Epidermal melanocyte (primary cell): ENCODE results near the gene SEMA3E.

Experiments used
- DNase-seq: peaks from one replicate; pipeline ENCODE4 v3.0.0; 2011; ENCODE audit warnings: low spot score; ENCODE audit not compliant: insufficient read length

SEMA3E gene

DNA sequence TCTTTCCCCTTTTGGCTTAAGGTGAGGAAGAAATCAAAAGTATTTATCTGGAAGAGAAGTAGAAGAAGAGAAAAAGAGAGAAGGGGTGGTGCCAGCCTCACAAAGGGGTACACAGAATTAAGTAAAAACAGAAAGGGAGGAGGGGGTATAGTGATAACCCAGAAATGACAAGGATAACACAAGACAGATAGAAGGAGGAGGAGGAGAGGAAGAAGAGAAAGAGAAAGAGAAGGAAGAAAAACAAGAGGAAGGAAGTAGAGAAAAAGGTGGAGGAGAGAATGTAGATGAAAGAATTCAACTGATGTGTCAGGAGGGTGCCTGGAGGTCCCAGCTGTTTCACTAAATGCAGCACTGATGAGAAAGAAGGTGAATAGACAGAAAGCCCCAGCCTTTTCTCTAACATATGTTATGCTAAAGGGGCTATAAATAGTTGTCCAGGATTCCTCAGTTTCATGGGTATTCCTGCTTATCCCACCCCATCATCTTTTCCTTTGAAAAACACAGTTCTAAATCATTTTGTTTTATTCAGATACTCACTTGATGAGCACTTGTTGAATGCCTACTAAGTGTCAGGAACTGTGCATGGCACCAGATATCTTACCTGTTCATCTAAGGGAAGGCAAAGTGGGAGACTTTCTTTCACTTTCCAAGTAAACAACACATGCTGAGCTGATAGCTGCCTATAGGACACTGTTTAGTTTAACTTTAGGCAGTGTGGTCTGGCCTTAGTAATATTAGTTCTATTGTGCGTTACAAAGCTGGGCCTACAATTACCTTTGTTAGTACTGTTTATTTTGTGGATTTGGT, 8.0 kb downstream of the SEMA3E start:
- DNase-seq, result no peak

DNA sequence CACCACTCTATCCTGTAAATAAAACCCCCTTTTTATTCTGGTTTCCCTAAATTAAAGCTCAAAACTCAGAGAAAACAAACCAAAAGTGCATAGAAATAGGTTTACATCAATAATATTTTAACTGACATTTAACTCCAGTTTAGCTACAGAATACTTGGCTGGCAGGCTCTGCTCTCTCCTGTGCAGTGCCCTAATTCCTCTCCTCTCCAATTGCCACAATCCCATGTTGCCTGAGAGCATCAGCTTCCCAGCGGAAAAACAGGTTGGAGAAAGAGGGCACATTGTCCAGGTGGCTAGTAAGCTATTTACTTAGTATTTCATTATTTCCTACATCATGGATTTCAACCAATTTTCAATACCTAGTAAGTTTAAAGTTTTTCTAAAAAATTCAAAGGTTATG, 8.7 kb downstream of the SEMA3E start:
- DNase-seq, result no peak

DNA sequence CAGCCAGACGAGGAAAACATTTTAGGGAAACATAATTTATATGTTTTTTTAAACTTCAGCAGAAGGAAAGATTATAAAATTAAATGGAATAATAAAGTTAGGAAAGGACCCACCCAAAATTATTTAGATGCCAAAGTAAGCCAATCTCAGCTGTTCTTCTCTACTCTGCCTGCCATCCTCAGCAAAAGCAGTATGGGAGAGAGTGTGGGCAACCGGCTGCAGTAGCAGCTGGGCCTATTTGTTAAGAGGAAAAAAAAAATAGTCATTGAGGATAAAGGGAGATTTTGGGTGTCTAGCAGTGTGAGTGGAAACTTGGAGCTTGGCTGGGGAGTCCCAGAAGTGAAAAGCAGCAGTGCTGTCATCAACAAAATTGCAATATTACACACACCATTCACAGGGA, 15.4 kb downstream of the SEMA3E start:
- DNase-seq, result no peak

DNA sequence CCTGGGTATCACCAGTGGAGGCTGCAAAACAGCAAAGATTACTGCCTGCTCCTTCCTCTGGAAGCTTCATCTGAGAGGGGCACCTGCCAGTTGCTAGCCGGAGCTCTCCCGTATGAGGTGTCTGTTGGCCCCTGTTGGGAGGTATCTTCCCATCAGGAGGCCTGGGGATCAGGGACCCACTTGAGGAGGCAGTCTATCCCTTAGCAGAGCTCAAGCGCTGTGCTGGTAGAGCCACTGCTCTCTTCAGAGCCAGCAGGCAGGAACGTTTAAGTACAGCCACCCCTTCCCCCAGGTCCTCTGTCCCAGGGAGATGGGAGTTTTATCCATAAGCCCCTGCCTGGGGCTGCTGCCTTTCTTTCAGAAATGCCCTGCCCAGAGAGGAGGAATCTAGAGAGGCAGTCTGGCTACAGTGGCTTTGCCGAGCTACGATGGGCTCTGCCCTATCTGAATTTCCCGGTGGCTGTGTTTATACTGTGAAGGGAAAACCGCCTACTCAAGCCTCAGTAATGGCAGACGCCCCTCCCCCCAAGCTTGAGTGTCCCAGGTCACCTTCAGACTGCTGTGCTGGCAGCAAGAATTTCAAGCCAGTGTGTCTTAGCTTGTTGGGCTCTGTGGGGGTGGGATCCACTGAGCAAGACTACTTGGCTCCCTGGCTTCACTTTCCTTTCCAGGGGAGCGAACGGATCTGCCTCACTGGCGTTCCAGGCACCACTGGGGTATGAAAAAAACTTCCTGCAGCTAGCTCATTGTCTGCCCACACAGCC, 19.6 kb downstream of the SEMA3E start:
- DNase-seq, result no peak

DNA sequence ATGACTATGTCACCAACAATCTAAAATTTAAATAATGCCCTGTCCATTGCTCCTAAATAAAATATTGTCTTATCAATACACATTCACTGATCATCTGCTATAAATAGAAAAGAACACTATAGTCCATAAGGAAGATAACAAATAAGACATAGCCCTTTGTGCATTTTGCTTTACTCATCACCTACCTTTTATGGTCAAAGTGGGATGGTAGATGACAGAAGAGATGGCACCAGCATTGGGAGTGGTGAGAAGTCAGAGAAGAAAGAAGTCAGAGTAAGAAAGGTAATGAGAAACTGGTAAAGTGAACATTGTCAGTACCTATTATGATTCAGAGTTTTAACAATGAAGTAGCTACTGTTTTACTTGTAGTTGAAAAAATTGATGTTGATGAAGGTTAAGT, 31.1 kb downstream of the SEMA3E start:
- no peak for DNase-seq

DNA sequence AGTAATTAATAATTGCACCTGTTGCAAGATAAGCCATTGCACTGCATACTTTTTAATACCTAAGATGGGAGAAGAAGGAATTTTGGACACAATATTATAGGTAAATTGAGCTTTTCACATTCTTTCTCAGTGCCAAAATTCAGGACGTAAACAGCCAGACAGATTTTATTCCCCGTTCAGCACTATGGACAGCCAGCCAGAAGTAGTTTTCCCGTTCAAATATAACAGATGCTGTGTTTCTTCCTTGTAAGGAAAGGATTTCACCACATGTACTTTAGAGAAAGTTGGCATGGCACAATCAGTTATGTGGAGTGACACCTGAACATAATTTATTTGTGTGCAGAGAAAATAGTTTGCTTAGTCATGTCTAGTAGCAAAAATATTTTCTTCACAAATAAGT, 34.8 kb downstream of the SEMA3E start:
- DNase-seq, result no peak

DNA sequence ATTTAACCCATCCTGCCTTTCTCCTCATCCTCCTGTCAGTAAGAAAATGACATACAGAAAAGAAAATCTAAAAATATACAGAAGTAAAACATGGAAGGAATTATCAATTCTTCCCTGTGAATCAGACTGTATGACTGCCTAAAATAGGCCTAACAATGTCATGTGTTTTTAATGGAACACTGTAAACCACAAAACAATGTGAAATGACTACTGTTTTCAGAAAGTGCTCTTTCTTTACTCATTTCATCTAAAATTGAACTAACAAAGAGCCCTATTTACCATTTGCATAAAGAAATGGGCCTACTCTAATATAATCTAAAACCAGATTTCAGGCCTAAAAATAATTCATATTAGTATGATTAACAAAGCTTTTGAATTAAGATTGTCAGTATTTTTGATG, 35.7 kb downstream of the SEMA3E start:
- no peak for DNase-seq

DNA sequence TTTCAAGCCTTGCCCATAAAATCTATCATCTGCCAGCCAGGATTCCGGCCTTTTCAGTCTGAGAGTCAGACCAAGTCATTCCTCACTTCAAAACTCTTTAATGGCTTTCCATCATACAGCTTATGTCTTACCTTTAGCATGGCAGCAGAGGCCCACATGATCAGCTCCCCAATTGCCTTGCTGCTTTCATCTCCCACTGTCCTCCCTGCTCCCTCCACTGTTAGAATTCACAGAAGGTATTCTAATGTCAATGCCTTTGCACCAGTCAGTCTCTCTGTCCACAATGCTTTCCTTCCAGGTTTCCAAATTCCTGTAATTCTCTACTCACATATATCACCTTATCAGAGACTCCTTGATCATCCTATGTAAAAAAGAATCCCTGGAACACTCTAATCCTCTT, 37.2 kb downstream of the SEMA3E start:
- DNase-seq, result no peak

DNA sequence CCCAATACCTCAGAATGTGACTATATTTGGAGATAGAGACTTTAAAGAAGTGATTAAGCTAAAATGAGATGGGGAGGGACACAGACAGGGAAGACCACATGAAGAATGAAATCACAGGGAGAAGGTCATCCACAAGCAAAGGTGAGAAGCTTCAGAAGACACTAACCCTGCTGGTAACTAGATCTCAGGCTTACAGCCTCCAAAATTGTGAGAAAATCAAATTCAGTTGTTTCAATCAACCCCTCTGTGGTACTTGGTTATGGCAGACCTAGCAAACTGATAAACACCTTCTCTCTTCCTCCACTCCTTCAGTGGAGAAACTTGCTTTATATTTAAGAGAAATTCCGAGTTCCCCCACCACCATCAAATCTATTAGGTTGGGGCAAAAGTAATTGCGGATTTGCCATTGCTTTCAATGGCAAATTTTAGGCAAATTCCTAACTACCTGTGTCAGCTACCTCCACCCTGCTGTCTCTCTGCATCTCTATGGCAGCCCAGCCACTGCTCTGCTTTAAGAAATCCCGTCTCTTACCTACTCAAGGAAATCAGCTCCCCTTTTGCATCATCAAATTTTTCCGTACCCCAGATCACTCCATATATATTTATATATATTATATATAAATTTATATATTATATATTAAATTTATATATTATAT, 38.2 kb downstream of the SEMA3E start:
- DNase-seq, result no peak

DNA sequence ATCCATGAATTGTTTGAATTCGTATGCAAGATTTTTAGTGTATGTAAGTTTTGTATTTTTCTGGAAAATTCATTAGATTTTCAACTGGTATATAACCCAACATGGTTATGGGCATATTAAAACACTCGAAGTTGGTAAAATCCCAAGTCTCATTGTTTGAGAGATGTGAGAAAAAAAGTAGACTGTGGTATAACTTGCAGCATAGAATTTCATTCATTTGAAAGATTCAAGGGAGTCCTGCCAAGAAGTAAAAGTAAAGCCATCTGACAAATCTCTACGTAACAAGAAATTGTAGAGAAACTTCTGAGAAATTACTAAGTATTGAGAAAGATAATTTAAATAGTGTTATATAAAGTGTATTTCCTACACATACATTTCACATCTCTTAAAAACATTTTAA, 40.2 kb downstream of the SEMA3E start:
- no peak for DNase-seq

DNA sequence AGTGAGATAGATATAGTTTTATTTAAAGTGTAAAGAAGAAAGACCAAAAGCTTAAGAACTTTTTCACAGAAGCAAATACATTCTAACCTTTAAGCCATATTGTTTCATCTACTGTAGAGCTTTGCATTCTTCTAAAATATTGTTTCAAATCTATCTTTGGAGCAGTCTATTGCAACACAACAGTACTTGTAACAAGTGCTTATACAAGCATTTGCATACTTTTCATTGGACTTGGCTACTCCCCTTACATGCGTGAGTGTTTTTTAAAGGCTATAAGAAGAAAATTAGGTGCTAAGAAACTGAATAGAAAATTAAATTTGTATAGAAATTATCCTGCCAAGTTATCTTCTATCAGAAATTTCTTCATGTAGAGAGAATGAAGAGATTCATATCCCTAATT, 45.3 kb downstream of the SEMA3E start:
- DNase-seq, result no peak

DNA sequence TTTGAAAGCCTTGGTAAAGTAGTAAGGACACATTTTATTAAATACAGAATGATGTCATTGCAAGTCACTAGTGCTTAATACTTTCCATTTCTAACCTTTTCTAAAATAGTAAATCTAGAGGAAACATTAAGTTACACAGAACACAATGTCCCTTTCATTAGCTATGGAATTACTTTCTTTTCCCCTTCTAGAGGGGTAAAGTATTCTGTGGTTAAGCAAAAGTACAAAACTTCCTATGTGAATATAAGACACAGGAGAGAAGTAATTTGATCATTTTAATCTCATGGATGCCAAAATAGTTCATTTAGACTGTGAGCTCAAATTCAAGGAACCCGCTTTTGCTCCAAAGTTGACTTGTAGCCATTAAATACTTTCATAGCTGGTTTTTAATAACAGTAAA, 49.8 kb downstream of the SEMA3E start:
- no peak for DNase-seq

DNA sequence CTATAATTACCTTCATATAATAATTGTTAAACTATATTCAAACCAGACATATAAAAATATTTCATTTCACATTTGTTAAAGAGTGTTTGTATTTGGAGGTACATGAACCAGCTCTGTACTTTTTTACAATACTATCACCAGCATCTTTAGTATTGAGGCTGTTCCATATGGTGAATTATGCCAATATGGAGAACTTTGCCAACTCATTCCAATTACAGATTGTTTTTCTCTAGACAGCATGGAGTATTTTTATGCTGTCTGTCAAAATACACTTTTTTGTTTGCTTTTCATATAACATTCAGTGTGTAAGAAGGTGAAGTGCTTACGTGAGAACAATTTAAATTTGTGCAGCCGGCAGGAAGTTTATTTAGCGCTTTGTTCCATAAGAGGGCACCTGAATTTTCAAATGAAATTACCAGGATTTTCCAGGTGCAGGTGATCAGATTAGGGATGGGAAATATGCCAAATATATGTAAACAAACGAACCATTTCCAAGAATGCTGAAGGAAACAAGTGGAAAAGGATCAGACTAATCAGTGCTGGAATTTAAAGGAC, 54.9 kb downstream of the SEMA3E start:
- DNase-seq, result no peak

DNA sequence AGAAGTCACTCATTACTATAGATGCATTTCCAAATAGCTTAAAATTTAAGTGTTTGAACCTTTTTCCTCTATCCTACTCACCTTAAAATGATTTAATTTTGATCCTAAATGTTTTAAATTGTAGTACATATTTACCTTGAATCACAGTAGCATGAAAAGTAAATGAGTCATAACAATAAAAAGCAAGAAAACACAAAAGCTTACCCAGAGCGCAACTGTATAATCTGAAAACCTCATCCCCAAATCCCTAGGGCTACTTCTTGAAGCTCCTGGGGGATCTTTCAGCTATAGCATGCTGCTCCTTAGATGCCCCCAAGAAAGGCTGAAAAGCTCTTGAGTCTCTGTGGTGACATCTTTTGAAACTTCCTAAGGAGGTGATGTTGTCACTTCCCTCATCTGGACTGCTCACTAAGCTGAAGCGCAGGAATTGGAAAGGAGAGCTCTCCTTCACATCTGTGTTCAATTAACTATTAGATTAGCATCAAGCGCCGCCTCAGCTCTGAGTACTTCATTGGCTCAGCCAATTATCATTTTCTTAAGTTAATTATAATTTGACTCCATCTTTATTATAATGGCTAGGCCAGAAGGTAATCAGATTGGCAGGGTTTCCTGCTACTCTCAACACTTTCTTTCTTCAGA, 60.2 kb downstream of the SEMA3E start:
- no peak for DNase-seq

DNA sequence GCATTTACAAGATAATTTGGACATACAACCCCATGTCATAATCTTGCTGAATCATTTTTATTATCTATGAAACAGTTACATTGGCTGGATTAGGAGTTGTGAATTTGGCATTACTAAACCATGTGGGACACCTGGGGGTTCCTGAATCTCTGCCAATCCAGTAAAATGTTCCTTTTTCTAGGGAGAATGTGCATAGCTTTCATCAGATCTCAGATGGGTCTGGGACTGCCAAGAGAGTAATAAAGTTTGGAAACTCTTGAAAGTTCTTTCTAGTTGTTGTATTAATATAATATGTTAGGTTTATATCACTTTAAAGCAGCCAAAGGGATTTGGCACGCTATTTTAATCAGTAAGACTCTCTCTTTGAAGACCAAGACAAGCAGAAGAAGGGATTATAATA, 62.7 kb downstream of the SEMA3E start:
- DNase-seq, result no peak

DNA sequence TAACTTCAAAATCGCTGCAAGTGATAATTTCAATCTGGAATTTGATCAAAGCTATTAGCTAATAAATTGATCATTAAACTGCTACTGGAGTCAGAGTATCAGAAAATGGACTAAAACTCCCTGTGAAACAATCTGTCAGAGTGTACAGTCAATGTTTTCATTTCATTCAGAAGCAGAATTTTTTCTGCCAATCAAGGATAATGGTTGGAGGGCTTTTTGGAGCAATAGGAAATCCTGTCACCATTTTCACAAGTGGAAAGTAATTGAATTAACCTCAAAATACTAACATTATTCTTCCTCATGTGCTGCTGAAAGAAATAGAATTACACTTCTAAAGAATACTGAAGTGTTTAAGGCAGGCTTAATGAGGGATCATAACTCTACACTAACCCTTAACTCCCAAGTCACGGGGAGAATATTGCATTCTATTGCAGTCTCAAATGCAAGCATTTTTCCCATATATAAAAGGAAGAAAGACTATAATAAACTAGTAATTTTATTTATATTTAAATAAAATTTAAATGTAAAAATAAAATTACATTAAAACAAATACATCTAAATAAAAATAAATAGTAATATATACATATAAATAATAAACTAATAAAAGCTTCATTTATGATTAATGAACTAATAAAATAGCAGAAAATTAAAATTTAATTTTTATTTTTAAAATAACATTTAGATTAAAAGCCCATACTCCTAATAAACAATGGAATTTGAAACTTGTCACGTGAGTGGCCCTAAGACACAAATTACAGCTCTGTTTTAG, 67.1 kb downstream of the SEMA3E start:
- no peak for DNase-seq

DNA sequence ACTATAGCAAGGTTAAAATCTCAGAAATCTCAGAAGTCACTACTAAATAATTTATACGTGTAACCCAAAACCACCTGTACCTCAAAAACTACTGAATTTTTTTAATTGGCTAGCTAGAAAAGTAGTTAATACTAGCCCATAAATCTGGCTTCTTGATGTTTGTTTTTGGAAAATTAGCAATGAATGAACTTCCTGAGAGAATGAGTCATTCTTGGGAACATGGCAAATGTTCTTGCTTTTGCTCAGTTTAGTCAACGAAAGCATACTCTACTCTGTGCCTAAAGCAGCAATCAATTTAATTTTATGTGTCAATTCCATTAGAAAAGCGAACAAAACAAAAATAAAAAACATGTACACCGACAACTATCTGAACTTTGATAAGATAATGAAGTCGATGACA, 69.2 kb downstream of the SEMA3E start:
- no peak for DNase-seq

DNA sequence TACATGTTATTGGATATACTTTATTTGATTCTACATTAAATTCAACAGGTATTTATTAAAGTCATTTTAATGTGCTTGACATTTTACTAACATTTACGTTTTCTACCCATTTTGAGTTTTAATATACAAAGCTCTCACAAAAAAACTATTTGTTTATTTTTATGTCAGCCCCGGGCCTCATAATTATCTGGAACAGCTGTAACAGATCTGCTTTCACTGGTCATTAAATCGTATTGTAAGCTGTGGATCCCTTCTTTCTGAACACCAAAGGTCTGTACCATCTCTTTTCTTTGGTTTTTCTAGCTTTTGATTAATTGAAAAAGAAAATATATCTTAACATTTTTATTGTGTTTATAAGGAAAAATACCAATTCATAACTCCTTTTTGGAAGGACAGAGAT, 73.5 kb downstream of the SEMA3E start:
- no peak for DNase-seq

DNA sequence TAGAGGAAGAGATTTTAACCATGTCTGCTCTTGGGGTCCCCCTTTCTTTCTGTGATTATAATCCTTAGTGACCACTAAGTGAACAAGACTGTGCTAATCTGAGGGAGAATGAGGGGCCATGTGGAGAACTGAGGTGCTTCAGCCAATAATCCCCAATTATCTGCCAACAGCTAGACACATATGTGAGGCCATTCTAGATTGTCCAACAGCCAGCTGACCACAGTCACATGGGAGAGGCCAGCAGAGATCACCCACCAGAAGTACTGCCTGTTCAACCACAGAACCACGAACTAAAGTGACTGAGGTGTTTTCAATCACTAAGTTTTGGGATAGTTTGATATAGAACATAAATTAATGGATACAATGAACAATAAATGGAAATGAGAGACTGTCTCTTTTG, 74.3 kb downstream of the SEMA3E start:
- no peak for DNase-seq

DNA sequence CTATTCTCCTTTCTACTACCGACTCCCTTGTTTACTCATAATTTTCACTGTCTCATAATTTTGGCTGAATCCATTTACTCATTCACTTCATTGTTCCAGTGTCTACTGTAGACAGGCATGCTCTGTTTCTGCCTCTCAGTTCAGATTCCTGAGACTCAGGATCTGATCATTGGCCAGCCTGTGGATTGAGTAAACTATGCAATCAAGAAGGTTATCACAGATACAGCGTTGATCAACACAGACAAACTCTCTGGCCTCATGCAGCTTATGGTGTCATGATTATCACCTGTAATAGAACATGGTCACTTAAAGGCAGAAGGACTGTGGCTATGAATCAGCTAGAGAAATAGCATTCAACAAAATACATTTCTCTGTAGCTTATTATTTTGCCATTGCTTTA, 86.0 kb downstream of the SEMA3E start:
- no peak for DNase-seq

DNA sequence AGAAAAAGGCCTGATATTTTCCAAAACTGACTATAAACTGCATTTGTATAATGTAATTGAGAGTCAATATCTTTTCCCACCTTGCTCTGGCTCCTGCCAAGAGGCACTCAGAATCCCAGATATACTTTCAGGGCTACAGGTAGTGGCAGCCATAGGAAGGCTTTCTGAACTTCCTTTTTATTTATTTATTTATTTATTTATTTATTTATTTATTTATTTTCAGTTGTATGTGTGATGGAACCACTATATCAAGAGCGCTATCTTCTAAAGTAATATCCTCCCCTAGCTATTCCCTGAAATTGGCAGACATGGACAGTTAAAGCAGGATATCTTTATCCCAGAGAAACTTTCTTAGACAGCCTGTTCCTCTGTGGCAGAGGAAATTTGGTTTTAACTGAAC, 86.7 kb downstream of the SEMA3E start:
- DNase-seq, result no peak
